Hepatocyte (in vitro differentiated cells): ENCODE results near the gene MAGT1. TPM values are rescaled to one million over a fixed set of nuclear protein-coding genes. Genes with fewer than 3 reads are reported as not detected.

Experiments
- DNase-seq: peaks from one replicate; pipeline ENCODE4 v3.0.0-alpha.2; 2016; ENCODE audit warnings: low spot score
- H2AFZ ChIP-seq: fragments of 200-600 bp; sonication (generic); 2 replicates; pipeline ENCODE4 v1.6.0; 2016; ENCODE audit warnings: antibody characterized with exemption, mild to moderate bottlenecking
- H3K27ac ChIP-seq: fragments of 200-600 bp; sonication (generic); 2 replicates; pipeline ENCODE4 v1.5.1; 2016; ENCODE audit warnings: mild to moderate bottlenecking
- H3K27me3 ChIP-seq: fragments of 200-600 bp; sonication (generic); 2 replicates; pipeline ENCODE4 v1.6.1; 2016
- H3K36me3 ChIP-seq: fragments of 200-600 bp; sonication (generic); replicated peaks from 2 replicates; pipeline ENCODE4 v1.5.1; 2016; ENCODE audit warnings: low read depth; ENCODE audit not compliant: insufficient read depth
- H3K4me1 ChIP-seq: fragments of 200-600 bp; sonication (generic); 2 replicates; pipeline ENCODE4 v1.5.1; 2016; ENCODE audit warnings: mild to moderate bottlenecking, moderate library complexity; ENCODE audit not compliant: insufficient read depth
- H3K4me2 ChIP-seq: fragments of 200-600 bp; sonication (generic); 2 replicates; pipeline ENCODE4 v1.6.0; 2016
- H3K4me3 ChIP-seq: fragments of 200-600 bp; sonication (generic); 2 replicates; pipeline ENCODE4 v1.5.1; 2016; ENCODE audit warnings: mild to moderate bottlenecking
- H3K79me2 ChIP-seq: fragments of 200-600 bp; sonication (generic); 2 replicates; pipeline ENCODE4 v1.6.0; 2017; ENCODE audit warnings: mild to moderate bottlenecking
- H3K9me2 ChIP-seq: fragments of 200-600 bp; sonication (generic); replicated peaks from 2 replicates; pipeline ENCODE4 v1.6.0; 2017; ENCODE audit warnings: mild to moderate bottlenecking; ENCODE audit not compliant: insufficient read depth
- H3K9me3 ChIP-seq: fragments of 200-600 bp; sonication (generic); 2 replicates; pipeline ENCODE4 v1.5.1; 2016; ENCODE audit warnings: low read depth, mild to moderate bottlenecking
- H4K20me1 ChIP-seq: fragments of 200-600 bp; sonication (generic); 2 replicates; pipeline ENCODE4 v1.6.0; 2016; ENCODE audit warnings: mild to moderate bottlenecking; ENCODE audit not compliant: insufficient read depth, poor library complexity, severe bottlenecking
- EZH2 ChIP-seq: fragments of 200-600 bp; sonication (generic); IDR thresholded peaks from 2 replicates; pipeline ENCODE4 v1.6.1; 2016; ENCODE audit warnings: antibody characterized with exemption, mild to moderate bottlenecking, borderline replicate concordance
- EZH2phosphoT487 ChIP-seq: fragments of 200-600 bp; sonication (generic); IDR thresholded peaks from one replicate; pipeline ENCODE4 v1.6.1; 2018; ENCODE audit warnings: antibody characterized with exemption, mild to moderate bottlenecking, low read depth, moderate library complexity; ENCODE audit not compliant: unreplicated experiment, severe bottlenecking
- WGBS: methylation state at CpG from one replicate; pipeline ENCODE4 v1.1.6; 2016; ENCODE audit warnings: low lambda C conversion rate; ENCODE audit errors: missing lambda C conversion rate; 5-methylcytosine and 5-hydroxymethylcytosine counted together
- polyA plus RNA-seq: library from polyadenylated mRNA; unstranded; fragments of >200 nt; fragmentation: Nextera tagmentation; extraction: Ambion mirVana; gene quantifications from 2 replicates; pipeline ENCODE4 v1.2.1, GENCODE V29; 2016
- small RNA-seq: library from RNA; depleted of rRNA; stranded (forward); fragments of <200 nt; gene quantifications from one replicate; pipeline ENCODE3, GENCODE V24; 2014
- total RNA-seq: library from RNA; depleted of rRNA; stranded (reverse); fragments of >200 nt; gene quantifications from 2 replicates; pipeline ENCODE4 v1.2.3, GENCODE V29; 2014
- TF ChIP-seq, protein P1 (sequence below): fragments of 200-600 bp; sonication (generic); IDR thresholded peaks from 2 replicates; pipeline ENCODE4 v1.5.1; 2016; ENCODE audit warnings: antibody characterized with exemption, mild to moderate bottlenecking; ENCODE audit not compliant: poor library complexity

Gene MAGT1
- total and polyA plus RNA-seq, 2 experiments from 2014 or later, result 35.0 to 88.4 TPM

DNA sequence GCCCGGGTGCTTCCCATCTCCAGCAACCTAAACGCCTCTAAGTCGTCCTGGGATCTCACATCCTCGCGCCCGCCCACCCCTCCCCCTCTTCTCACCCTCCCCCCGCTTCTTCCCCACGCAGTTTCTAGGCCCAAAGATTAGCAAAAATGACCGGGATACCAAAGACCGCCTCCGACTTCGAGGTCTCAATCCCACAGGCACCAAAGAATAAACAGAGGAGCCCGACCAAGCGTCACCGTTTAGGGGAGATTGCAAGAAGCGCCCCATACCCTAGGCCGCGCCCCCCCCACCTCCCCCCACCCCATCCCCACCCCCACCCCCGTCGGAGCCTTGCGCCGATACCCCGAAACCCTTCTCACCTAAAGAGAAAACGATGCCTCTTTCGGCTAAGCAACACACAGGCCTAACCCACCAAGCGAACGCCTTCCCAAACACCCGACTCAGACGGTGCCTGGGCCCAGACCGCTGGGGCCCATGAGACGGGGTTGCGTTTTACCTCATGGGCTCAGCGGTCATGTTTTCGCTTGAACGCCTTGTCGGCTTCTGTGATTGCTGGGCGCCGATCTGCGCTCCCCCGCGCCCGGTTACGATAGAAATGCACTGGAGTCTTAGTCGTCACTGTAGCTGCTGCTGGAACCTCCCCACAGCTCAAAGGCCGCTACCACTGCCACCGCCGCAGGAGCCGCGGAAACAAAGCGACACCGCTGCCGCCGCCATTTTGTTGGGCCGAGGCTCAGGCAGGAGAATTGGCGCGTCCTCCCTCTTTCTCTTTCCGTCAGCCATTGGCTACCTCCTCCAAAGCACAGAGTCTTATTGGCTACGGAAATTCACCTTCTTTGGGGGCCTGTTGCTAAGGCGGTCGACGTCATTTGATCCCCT is 109.5 kb downstream of the MAGT1 start, which contains the start of gene ATRX:
ATRX (minus strand) TSS at position 731 of the 879 bp plus-strand sequence; CDS start at position 516, 215 bp downstream.
- peak within 1 kb of the TSS; percentile 99 for H3K27ac ChIP-seq
- H3K4me1 ChIP-seq, result no peaks in the 10 kb centered on the region
- 49% methylated on average over 53 of the region's 61 CpGs for WGBS
- DNase-seq, result peak; percentile 85
- TF ChIP-seq, protein P1, sequence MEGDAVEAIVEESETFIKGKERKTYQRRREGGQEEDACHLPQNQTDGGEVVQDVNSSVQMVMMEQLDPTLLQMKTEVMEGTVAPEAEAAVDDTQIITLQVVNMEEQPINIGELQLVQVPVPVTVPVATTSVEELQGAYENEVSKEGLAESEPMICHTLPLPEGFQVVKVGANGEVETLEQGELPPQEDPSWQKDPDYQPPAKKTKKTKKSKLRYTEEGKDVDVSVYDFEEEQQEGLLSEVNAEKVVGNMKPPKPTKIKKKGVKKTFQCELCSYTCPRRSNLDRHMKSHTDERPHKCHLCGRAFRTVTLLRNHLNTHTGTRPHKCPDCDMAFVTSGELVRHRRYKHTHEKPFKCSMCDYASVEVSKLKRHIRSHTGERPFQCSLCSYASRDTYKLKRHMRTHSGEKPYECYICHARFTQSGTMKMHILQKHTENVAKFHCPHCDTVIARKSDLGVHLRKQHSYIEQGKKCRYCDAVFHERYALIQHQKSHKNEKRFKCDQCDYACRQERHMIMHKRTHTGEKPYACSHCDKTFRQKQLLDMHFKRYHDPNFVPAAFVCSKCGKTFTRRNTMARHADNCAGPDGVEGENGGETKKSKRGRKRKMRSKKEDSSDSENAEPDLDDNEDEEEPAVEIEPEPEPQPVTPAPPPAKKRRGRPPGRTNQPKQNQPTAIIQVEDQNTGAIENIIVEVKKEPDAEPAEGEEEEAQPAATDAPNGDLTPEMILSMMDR, result no peak
- no peak for TF ChIP-seq EZH2phosphoT487
- no peak for TF ChIP-seq EZH2
- no peaks in the 10 kb centered on the region for H3K9me3 ChIP-seq
- no peaks in the 10 kb centered on the region for H3K36me3 ChIP-seq
- H3K9me2 ChIP-seq, result no peaks in the 10 kb centered on the region
- H3K79me2 ChIP-seq, result peaks cover 49% of the 10 kb centered on the region
- H3K4me2 ChIP-seq, result peak within 1 kb of the TSS; percentile 86
- no peaks in the 10 kb centered on the region for H3K27me3 ChIP-seq
- peaks cover 39% of the 10 kb centered on the region for H4K20me1 ChIP-seq
- H3K4me3 ChIP-seq, result peak within 1 kb of the TSS; percentile 59
- peak within 1 kb of the TSS; percentile 78 for H2AFZ ChIP-seq

DNA sequence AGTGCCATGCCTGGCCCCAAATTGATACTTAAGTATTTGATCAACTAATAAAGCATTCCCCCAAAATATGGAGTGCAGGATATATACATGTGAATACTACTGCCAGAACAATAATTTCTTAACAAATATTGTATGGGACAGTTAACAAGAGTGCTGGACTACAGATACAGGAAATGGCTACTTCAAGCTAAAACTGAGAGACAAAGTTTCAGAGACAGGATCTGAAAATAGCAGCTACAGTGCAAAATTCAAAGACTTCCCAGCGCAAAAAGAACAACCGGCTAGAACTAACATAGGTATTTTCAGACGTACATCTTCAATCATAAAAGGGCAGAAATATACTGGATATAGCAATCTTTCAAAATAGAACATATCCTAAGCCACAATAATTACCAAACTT is 115.5 kb downstream of the MAGT1 start:
- no peak overlapping the region for H3K4me3 ChIP-seq
- TF ChIP-seq EZH2phosphoT487 (no peak), EZH2 (no peak)
- TF ChIP-seq, protein P1, result no peak
- H3K9me2 ChIP-seq, result no peaks in the 10 kb centered on the region
- peaks cover 3% of the 10 kb centered on the region for H3K9me3 ChIP-seq
- H3K4me2 ChIP-seq, result no peak overlapping the region
- no peaks in the 10 kb centered on the region for H3K4me1 ChIP-seq
- H2AFZ ChIP-seq, result no peak overlapping the region
- DNase-seq, result no peak
- peaks cover 100% of the 10 kb centered on the region for H3K79me2 ChIP-seq
- H4K20me1 ChIP-seq, result peaks cover 96% of the 10 kb centered on the region
- H3K36me3 ChIP-seq, result no peaks in the 10 kb centered on the region
- H3K27ac ChIP-seq, result no peak overlapping the region
- H3K27me3 ChIP-seq, result no peaks in the 10 kb centered on the region
- 83% methylated on average over 3 of the region's 3 CpGs for WGBS

DNA sequence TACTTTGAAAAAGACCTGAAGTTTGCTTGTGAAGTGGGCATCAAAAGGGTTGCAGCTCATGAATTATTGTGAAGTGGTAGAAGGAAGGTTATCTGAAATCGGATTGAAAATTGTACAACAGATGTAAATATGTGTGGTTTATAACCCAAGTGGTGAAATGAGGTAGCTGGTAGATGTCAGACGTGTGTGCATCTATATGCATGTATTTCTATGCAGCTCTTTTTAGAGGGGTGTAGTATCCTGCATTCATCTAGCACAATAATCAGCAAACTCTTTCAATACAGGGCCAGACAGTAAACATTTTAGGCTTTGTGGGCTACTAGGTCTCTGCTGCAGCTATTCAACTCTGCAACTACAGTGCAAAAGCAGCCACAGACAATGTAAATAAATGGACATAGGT is 118.6 kb downstream of the MAGT1 start:
- H3K9me2 ChIP-seq, result no peaks in the 10 kb centered on the region
- H3K79me2 ChIP-seq, result peaks cover 100% of the 10 kb centered on the region
- no peak overlapping the region for H3K27ac ChIP-seq
- H4K20me1 ChIP-seq, result peaks cover 84% of the 10 kb centered on the region
- no peak for TF ChIP-seq EZH2phosphoT487
- TF ChIP-seq, protein P1, result no peak
- TF ChIP-seq EZH2, result no peak
- no peak overlapping the region for H2AFZ ChIP-seq
- no peak for DNase-seq
- H3K36me3 ChIP-seq, result no peaks in the 10 kb centered on the region
- no peak overlapping the region for H3K4me3 ChIP-seq
- peaks cover 3% of the 10 kb centered on the region for H3K9me3 ChIP-seq
- no peaks in the 10 kb centered on the region for H3K27me3 ChIP-seq
- no peak overlapping the region for H3K4me2 ChIP-seq
- WGBS, result 67% methylated on average over 2 of the region's 2 CpGs
- H3K4me1 ChIP-seq, result no peaks in the 10 kb centered on the region

Small RNAs within 50 kb of the gene (small RNA-seq; reads per million reads assigned to genes)
- gene RN7SL460P (not detected), gene RNU6-854P (not detected)

Other genes starting within 250 kb of the MAGT1 start
- gene ATRX, start 109.2 kb downstream of the MAGT1 start, total RNA-seq, result 72.1 and 79.9 TPM in 2 replicates
- 41.4 and 66.7 TPM in 2 replicates for gene ATRX, start 109.2 kb downstream of the MAGT1 start, polyA plus RNA-seq
- 576 and 599 TPM in 2 replicates for gene COX7B, start 4.0 kb upstream of the MAGT1 start, total RNA-seq
- 462 and 547 TPM in 2 replicates for gene COX7B, start 4.0 kb upstream of the MAGT1 start, polyA plus RNA-seq
- 11.8 and 13.0 TPM in 2 replicates for gene ATP7A, start 15.3 kb upstream of the MAGT1 start, total RNA-seq
- 3.7 and 4.0 TPM in 2 replicates for gene ATP7A, start 15.3 kb upstream of the MAGT1 start, polyA plus RNA-seq
- not detected in 2 replicates for gene PGAM4, start 74.2 kb upstream of the MAGT1 start, total RNA-seq
- not detected in 2 replicates for gene PGAM4, start 74.2 kb upstream of the MAGT1 start, polyA plus RNA-seq
- 236 and 255 TPM in 2 replicates for gene PGK1, start 208.8 kb upstream of the MAGT1 start, total RNA-seq
- gene PGK1, start 208.8 kb upstream of the MAGT1 start, polyA plus RNA-seq, result 279 and 283 TPM in 2 replicates
- gene TAF9B, start 244.2 kb upstream of the MAGT1 start, total RNA-seq, result 20.0 and 23.0 TPM in 2 replicates
- 12.0 and 13.5 TPM in 2 replicates for gene TAF9B, start 244.2 kb upstream of the MAGT1 start, polyA plus RNA-seq